ENCODE data around the gene TRAPPC2B. TPM values are rescaled to one million over a fixed set of nuclear protein-coding genes. Genes with fewer than 3 reads are reported as not detected.

Gene TRAPPC2B
- total and polyA plus RNA-seq, 2 donors (not counting 1 experiment from before 2014, with no cell fraction given): 13.4 to 14.0 TPM

GRCh38 chr19:57334191-57334590 lies 29.2 kb upstream of the TRAPPC2B start:
- Histone ChIP-seq H3K27ac (ENCODE audit: insufficient read depth, low read length) (no peak overlapping the region), H3K9me3 (ENCODE audit: control insufficient read depth, insufficient read depth, low read depth, low read length) (no peaks in the 10 kb centered on the region), H3K4me1 (ENCODE audit: control insufficient read depth, extremely low read depth, insufficient read depth, low read length) (no peaks in the 10 kb centered on the region), H3K36me3 (ENCODE audit: control insufficient read depth, insufficient read depth, low read length) (peaks cover 1% of the 10 kb centered on the region), H2AFZ (ENCODE audit: low read length) (no peak overlapping the region), H3K79me2 (ENCODE audit: control insufficient read depth, insufficient read depth, low read length) (no peaks in the 10 kb centered on the region), H3K9ac (ENCODE audit: insufficient read depth, low read length) (no peak overlapping the region), H3K27me3 (ENCODE audit: control insufficient read depth, insufficient read depth, low read length) (no peaks in the 10 kb centered on the region), H3K4me3 (replicated peaks in 1 of 4; ENCODE audit: control extremely low read depth in 1 of 4, insufficient read depth in 1 of 4, low read depth in 3 of 4, low read length in 4 of 4) (no peak overlapping the region), H4K20me1 (ENCODE audit: control insufficient read depth, extremely low read depth, insufficient read depth, low read length) (no peaks in the 10 kb centered on the region), H3K4me2 (ENCODE audit: extremely low read depth, insufficient read depth, low read length) (no peak overlapping the region)
- no peak for TF ChIP-seq CTCF (conservative IDR thresholded peaks at IDR 0.05 in 1 of 2, IDR thresholded peaks at IDR 0.05 in 1 of 2; ENCODE audit: low read depth in 1 of 2, low read length in 2 of 2)
- TF ChIP-seq EZH2 (IDR thresholded peaks at IDR 0.05; ENCODE audit: low read length, missing control alignments): no peak
- peak in 1 of 2 donors; percentile 26 for DNase-seq (ENCODE audit: low read depth in 2 of 2)

GRCh38 chr19:57338877-57339276 lies 24.5 kb upstream of the TRAPPC2B start:
- Histone ChIP-seq H3K4me3 (replicated peaks in 1 of 4; ENCODE audit: control extremely low read depth in 1 of 4, insufficient read depth in 1 of 4, low read depth in 3 of 4, low read length in 4 of 4) (no peak overlapping the region), H3K4me1 (ENCODE audit: control insufficient read depth, extremely low read depth, insufficient read depth, low read length) (no peaks in the 10 kb centered on the region), H3K79me2 (ENCODE audit: control insufficient read depth, insufficient read depth, low read length) (no peaks in the 10 kb centered on the region), H3K4me2 (ENCODE audit: extremely low read depth, insufficient read depth, low read length) (peak overlapping the region; percentile 45), H3K27ac (ENCODE audit: insufficient read depth, low read length) (no peak overlapping the region), H2AFZ (ENCODE audit: low read length) (no peak overlapping the region), H3K9ac (ENCODE audit: insufficient read depth, low read length) (no peak overlapping the region), H4K20me1 (ENCODE audit: control insufficient read depth, extremely low read depth, insufficient read depth, low read length) (no peaks in the 10 kb centered on the region), H3K9me3 (ENCODE audit: control insufficient read depth, insufficient read depth, low read depth, low read length) (no peaks in the 10 kb centered on the region), H3K27me3 (ENCODE audit: control insufficient read depth, insufficient read depth, low read length) (no peaks in the 10 kb centered on the region), H3K36me3 (ENCODE audit: control insufficient read depth, insufficient read depth, low read length) (no peaks in the 10 kb centered on the region)
- TF ChIP-seq CTCF (conservative IDR thresholded peaks at IDR 0.05 in 1 of 2, IDR thresholded peaks at IDR 0.05 in 1 of 2; ENCODE audit: low read depth in 1 of 2, low read length in 2 of 2): no peak
- TF ChIP-seq EZH2 (IDR thresholded peaks at IDR 0.05; ENCODE audit: low read length, missing control alignments): no peak
- DNase-seq (ENCODE audit: low read depth in 2 of 2): peak; percentile 12 to 22

GRCh38 chr19:57342582-57342981 lies 20.8 kb upstream of the TRAPPC2B start:
- Histone ChIP-seq H3K4me2 (ENCODE audit: extremely low read depth, insufficient read depth, low read length) (no peak overlapping the region), H3K4me3 (replicated peaks in 1 of 4; ENCODE audit: control extremely low read depth in 1 of 4, insufficient read depth in 1 of 4, low read depth in 3 of 4, low read length in 4 of 4) (no peak overlapping the region), H3K36me3 (ENCODE audit: control insufficient read depth, insufficient read depth, low read length) (no peaks in the 10 kb centered on the region), H3K9ac (ENCODE audit: insufficient read depth, low read length) (no peak overlapping the region), H3K79me2 (ENCODE audit: control insufficient read depth, insufficient read depth, low read length) (no peaks in the 10 kb centered on the region), H3K9me3 (ENCODE audit: control insufficient read depth, insufficient read depth, low read depth, low read length) (no peaks in the 10 kb centered on the region), H3K27ac (ENCODE audit: insufficient read depth, low read length) (no peak overlapping the region), H4K20me1 (ENCODE audit: control insufficient read depth, extremely low read depth, insufficient read depth, low read length) (no peaks in the 10 kb centered on the region), H3K27me3 (ENCODE audit: control insufficient read depth, insufficient read depth, low read length) (no peaks in the 10 kb centered on the region), H3K4me1 (ENCODE audit: control insufficient read depth, extremely low read depth, insufficient read depth, low read length) (no peaks in the 10 kb centered on the region), H2AFZ (ENCODE audit: low read length) (no peak overlapping the region)
- no peak for DNase-seq (ENCODE audit: low read depth in 2 of 2)
- TF ChIP-seq EZH2 (IDR thresholded peaks at IDR 0.05; ENCODE audit: low read length, missing control alignments) (no peak), CTCF (conservative IDR thresholded peaks at IDR 0.05 in 1 of 2, IDR thresholded peaks at IDR 0.05 in 1 of 2; ENCODE audit: low read depth in 1 of 2, low read length in 2 of 2) (no peak)

Measured in fibroblast of lung (primary cell).